ENCODE results near the gene AREG. TPM values are rescaled to one million over a fixed set of nuclear protein-coding genes. Genes with fewer than 3 reads are reported as not detected.

AREG gene
- total RNA-seq, 1 donor from 2014 or later, result 10.1 TPM

- no peak for DNase-seq (ENCODE audit: low spot score)
Observed at GRCh38 chr4:74456849-74457395, 12.0 kb downstream of the AREG start.

- no peak for DNase-seq (ENCODE audit: low spot score)
Observed at GRCh38 chr4:74460833-74461232, 15.9 kb downstream of the AREG start.

- DNase-seq (ENCODE audit: low spot score), result no peak
Observed at GRCh38 chr4:74463123-74463522, 18.2 kb downstream of the AREG start.

GRCh38 chr4:74464291-74464690, 19.4 kb downstream of the AREG start:
- no peak for DNase-seq (ENCODE audit: low spot score)

DNA sequence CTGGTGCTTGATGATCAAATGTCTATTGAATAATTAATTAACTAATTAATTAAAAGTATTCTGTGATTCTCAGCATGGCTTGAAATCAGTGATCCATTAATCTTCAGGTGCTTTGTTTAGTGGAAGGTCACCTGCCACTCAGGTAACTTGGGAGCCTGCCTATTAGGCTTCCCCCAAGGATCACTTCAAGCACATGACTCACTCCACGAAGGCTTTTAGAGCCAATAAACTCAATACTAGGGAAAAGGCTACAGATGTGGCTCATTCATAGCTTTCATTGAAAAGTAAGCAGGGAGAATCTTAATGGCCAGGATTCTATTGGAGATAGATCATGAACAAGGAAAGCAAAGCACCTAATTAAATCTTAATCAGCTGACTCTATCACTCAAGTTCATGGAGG, 21.3 kb downstream of the AREG start:
- DNase-seq (ENCODE audit: low spot score), result no peak

DNA sequence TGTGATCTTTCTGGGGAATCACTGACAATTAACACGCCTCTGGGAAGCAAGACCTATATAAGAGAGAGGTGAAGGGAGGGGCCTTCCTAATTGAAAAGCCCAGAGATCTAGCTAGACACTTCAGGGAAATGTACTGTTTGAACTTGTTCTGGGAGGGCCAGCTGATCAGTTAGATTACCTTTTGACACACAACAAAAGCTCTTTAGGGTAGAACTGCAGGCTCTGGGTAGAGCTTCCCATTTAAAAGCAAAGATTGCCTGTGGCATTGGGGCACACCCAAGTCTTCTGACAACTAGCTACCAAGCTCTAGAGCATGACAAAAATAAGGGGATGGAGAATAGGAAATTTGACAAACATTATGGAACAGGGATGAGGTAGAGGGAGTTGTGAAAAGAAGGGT, 26.3 kb downstream of the AREG start:
- peak; percentile 40 for DNase-seq (ENCODE audit: low spot score)

DNA sequence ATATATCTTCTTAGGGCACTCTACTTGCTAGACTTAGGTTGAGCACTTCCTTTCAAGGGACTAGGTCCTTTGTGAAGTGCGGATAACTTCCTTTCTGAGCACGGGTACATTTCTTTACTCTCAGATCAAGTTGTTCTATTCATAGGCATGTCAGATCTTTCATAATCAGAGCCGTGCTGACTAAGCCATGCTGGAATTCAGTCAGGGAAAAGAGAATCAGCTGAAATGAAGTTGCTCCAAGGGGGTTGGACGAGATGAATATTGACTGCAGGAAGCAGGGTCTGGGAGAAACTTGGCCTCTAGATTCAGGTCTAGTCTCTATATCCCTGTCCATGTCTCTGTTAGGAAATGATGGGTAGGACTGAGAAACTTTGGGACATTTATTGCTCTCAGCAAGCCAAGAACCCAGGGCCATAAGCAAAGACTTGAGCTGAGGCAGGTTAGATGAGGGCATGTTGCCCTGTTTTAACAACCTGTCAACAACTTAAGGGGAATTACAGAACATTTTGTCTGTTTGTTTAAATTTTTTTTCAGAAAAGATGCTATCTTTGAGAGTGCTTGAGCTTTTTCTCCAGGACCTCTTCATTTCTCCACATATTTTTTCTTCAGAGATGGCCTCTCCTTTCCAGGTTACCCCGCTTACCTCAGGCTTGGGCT, 28.3 kb downstream of the AREG start:
- DNase-seq (ENCODE audit: low spot score), result peak; percentile 77

DNA sequence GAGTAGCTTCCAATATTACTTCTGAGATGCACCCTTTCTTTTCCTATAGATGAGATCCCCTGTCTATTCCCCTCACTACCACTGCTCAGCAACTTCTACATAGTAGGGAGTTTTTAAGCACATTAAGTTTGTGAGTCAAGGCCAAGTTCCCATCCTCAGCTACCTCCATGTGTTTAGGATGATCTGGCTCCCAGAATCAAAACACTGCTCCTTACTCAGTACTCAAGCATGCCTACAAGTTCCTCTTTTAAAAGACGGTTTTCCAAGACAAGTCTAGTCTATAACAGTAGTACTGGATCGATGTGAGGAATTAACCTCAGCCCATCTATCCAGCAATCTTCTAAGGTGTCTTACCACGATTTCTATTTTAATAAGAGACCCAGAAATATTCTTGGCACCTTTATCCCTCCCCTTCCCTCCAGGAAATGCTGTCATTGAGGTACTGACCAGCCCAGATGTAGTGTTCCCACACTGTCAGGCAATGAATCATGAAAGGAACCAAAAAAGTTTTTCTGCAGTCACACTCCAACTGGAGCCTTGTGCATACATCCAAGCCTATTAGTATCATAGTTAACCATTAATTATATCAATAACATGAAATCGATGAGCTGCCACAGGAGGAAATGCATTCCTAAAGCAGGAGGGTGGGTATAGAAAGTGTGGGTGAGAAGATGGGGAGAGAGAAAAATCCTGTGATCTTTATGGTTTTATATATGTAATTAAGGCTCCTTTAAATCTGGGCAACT, 29.6 kb downstream of the AREG start:
- no peak for DNase-seq (ENCODE audit: low spot score)

DNA sequence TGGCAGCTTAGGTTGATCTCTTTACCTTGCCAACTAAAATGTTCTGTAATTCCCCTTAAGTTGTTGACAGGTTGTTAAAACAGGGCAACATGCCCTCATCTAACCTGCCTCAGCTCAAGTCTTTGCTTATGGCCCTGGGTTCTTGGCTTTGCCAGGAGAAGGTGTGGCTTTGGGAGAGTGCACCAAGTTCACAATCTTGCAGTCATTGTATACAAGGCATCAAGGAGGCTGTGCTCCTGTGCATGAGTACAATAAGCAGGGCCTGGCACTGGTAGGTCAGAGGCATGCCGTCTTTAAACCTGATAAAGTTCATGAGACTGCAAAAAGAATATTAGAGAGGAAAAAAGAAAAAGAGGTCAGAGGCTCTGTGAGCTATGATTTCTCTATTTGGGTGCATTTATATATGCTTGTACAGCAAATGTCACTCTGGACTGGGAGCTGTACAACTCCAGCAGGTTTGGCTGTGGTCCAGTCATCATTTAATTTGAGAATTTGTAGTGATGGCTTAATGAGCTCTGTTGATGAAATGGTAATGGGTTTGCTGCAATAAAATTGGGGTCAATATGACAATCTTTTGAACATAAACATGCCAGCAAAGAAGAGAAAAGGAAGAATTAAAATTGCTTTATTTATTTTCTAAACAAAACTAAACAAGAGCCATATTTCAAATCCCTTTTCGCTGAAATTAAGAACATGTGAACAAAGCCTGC, 30.3 kb downstream of the AREG start:
- no peak for DNase-seq (ENCODE audit: low spot score)

GRCh38 chr4:74475946-74476345, 31.0 kb downstream of the AREG start:
- DNase-seq (ENCODE audit: low spot score), result no peak

DNA sequence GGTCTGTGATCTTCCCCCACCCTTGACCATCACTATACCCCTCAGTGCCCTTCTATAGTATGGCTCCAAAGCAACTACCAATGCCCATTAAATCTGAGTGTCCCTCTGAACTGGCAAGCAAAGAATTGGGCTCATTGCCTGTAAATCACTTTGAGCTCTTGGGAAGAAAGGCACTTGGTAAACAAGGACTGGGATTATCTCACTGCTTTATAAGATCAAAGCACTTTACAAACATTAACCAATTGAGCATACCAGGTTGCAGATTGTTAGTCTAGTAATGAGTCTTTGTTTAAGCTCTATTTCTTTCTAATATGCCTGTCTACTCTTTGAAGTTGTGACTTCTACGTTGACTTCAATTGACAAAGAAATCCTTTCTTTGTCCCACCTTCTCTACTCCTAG, 34.1 kb downstream of the AREG start:
- no peak for DNase-seq (ENCODE audit: low spot score)

DNA sequence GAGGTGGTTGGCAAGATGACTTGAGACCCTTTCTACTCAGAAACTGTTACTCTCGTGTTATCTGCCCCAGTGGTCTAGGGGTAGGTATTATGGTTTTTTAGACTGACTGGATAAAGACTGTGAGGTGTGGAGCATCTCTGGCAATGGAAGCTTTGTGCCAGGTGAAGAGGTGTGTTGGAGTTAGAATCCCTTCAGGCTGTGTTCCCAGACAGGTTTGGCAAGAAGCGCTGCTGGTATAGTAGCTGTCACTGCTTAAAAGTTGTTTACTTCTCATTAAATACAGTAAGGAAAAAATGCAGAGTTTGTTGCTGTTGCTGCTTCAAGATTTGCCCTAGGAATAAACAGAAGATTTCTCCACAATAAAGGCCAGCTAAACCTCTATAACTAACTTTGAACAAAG, 35.3 kb downstream of the AREG start:
- DNase-seq (ENCODE audit: low spot score), result peak; percentile 28

GRCh38 chr4:74481891-74482609, 37.1 kb downstream of the AREG start:
- no peak for DNase-seq (ENCODE audit: low spot score)

DNA sequence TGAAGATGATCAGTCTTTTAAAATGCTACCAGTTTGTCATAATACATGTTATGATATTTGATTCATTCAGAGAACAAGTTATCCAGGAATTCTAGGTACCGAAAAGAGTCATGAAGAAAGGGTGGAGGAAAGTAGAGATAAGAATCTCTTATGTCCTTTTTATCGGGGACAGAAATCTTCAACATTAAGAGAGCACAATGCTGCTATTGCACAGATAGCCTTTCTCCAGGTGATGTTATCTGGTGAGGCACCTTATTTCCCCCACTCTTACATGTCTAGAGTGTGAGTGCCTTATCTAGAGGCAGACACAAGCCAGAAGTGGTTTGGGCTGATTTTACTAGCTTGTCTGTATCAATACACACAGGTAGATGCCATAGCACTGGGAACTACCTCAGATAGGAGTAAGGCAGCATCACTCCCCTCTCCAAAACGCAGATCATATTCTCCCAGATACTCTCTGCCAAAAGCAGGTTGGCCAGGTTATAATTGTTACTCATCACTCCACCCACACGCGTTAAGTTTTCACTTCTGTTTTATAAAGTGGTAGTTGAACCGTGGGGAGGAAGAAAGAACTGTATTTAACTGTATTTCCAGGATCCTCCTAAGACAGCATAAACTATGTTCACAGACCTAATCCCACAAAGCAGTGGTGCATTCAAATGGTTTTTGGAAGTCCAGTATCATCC, 38.4 kb downstream of the AREG start:
- DNase-seq (ENCODE audit: low spot score), result peak; percentile 22

DNA sequence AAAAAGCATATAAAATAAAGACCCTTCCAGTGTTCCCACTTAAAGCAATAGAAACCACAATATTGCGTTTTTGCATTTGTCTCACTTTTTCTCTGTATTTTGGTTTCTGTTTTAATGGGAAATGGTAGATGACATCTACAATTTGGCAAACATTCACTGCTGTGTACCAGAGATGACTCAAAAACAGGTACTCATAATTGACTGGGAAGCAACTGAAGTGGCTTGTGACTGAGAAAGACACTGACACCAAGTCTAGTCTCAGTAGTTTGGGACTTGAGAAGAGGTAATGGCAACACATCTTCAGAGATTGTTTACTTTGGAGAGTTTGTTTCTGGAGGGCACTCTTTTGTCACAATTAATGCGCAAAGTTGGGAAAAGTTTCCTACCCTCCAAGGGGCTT, 42.0 kb downstream of the AREG start:
- DNase-seq (ENCODE audit: low spot score), result no peak

GRCh38 chr4:74487771-74488170, 42.8 kb downstream of the AREG start:
- no peak for DNase-seq (ENCODE audit: low spot score)

DNA sequence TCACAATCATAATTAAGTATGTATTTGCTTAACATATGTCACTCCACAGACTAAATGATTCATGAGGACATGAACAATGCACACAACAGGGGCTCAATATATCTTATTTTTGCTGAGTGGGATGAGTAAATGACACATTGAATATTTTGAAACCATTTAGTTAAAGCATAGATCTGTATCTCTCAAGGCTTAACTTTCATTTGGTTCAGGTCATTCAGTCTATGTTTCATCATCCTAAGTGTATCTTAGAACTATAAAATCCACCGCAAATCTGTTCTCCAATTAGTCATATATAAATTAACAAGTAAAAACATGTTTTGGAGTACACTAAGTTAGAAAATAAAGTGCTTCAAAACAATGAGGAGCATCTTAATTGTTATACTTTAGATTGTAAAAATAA, 45.8 kb downstream of the AREG start:
- no peak for DNase-seq (ENCODE audit: low spot score)

- DNase-seq (ENCODE audit: low spot score), result no peak
Observed at GRCh38 chr4:74499986-74500781, 55.2 kb downstream of the AREG start.

DNA sequence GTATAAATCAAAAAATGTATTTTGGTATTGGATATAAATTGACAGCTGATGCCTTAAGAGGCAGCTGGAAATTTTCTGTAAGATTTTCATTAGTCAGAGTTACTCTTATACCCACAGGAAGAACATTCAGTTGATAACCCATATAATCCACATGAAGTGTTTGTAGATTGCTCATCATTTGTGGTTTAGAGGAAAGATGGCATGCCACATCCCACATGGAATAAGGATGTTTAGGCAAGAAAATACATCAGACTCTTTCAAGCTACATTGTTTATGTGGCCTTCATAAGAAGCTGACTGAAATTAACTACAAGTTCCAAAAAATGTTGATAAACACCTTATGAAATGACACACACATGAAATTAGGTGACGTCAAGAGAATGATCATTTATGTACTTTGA, 56.6 kb downstream of the AREG start:
- DNase-seq (ENCODE audit: low spot score), result no peak

DNA sequence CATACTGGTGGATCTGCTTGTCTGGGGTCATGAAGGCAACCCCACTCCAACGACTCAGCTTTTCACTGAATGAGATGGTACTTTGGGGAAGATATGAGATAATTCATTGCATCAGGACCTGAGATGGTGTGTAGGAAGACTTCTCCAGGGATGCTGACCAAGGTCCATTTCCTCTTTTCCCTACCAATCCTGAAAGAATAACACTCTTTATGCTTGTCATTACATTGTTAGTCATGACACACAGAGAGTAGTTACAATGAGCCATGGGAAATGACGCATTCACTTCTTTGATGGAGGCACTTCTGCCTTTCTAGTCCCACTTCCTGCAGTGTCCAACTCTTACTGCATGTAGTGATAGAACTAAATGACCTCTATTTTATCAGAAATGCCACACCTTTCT, 58.6 kb downstream of the AREG start:
- no peak for DNase-seq (ENCODE audit: low spot score)
